Central memory CD8-positive, alpha-beta T cell (primary cell): Measurements from ENCODE around the gene DPYSL4.

Experiments used
- ATAC-seq: fragments of 150-1000 bp; cut with Tn5 transposase; replicated peaks from 2 replicates; pipeline ENCODE4 v1.10.0; 2022; ENCODE audit warnings: mild to moderate bottlenecking, moderate FRiP score, moderate number of reproducible peaks; ENCODE audit not compliant: poor library complexity, severe bottlenecking; ENCODE audit errors: extremely low read depth
- DNase-seq, 2 donors: peaks; one replicate each; pipeline ENCODE4 v3.0.0; 2021; ENCODE audit warnings: low spot score in 2 of 2
- H3K27ac Mint-ChIP-seq: one replicate; pipeline ENCODE4 v1.8.0; 2022; ENCODE audit warnings: low read depth, mild to moderate bottlenecking, moderate library complexity, mixed read lengths
- H3K27me3 Mint-ChIP-seq: one replicate; pipeline ENCODE4 v1.8.0; 2022; ENCODE audit warnings: mixed read lengths
- H3K36me3 Mint-ChIP-seq: one replicate; pipeline ENCODE4 v1.8.0; 2022; ENCODE audit warnings: mild to moderate bottlenecking, moderate library complexity, mixed read lengths; ENCODE audit not compliant: insufficient read depth
- H3K4me1 Mint-ChIP-seq: one replicate; pipeline ENCODE4 v1.8.0; 2022; ENCODE audit warnings: mixed read lengths
- H3K4me3 Mint-ChIP-seq: one replicate; pipeline ENCODE4 v1.8.0; 2022; ENCODE audit warnings: mild to moderate bottlenecking, moderate library complexity, mixed read lengths
- H3K9me3 Mint-ChIP-seq: one replicate; pipeline ENCODE4 v1.8.0; 2022; ENCODE audit warnings: mixed read lengths

DPYSL4 gene

GRCh38 chr10:132162590-132163277, 24.0 kb upstream of the DPYSL4 start:
- Mint-ChIP-seq H3K4me3 (peak overlapping the region; percentile 71), H3K27ac (peak overlapping the region; percentile 98), H3K36me3 (peaks cover 22% of the 10 kb centered on the region), H3K27me3 (peaks cover 11% of the 10 kb centered on the region), H3K9me3 (no peaks in the 10 kb centered on the region), H3K4me1 (peaks cover 16% of the 10 kb centered on the region)
- DNase-seq = no peak
- ATAC-seq = no peak

- H3K27me3 Mint-ChIP-seq = peaks cover 11% of the 10 kb centered on the region
- H3K4me3 Mint-ChIP-seq = peak overlapping the region; percentile 40
- peaks cover 16% of the 10 kb centered on the region for H3K4me1 Mint-ChIP-seq
- H3K27ac Mint-ChIP-seq = peak overlapping the region; percentile 35
- DNase-seq (no peak), ATAC-seq (no peak)
- H3K36me3 Mint-ChIP-seq = peaks cover 18% of the 10 kb centered on the region
- no peaks in the 10 kb centered on the region for H3K9me3 Mint-ChIP-seq
Measured at GRCh38 chr10:132163278-132163765, 23.4 kb upstream of the DPYSL4 start.

DNA sequence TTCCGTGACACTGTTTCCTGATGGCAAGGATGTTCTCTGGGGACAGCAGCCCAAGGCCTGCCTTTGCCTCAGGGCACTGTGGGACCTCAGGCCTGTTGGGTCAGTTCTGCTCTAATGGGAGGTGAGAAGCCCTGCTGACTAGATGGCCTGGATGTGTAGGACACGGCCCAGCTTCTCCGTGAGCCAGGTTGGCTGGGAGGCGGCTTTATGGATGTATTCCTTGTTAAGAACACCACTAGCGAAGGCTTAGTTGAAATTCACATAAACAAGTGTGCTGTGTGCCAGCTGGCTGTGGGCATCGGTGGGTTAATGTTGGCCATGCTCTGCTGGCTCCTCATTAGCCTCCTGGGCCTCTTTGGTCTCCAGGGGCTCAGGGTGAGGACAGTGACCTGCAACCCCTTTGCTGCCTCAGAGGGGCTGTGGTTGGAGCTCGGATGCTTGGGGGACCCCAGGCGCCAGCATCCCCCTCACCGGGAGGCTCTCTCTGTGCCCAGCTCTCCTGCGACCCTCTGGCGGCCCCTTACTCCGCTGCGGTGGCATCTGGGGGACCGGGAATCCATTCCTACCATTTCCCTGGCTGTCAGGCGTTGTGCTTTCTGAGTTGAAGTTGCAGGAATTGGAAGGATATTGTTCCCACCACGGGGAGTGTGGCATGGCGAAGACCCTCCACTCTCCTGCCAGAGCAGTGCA, 22.8 kb upstream of the DPYSL4 start:
- H3K9me3 Mint-ChIP-seq = no peaks in the 10 kb centered on the region
- peaks cover 11% of the 10 kb centered on the region for H3K27me3 Mint-ChIP-seq
- no peak for DNase-seq
- peaks cover 16% of the 10 kb centered on the region for H3K36me3 Mint-ChIP-seq
- no peak for ATAC-seq
- peaks cover 16% of the 10 kb centered on the region for H3K4me1 Mint-ChIP-seq
- peak overlapping the region; percentile 40 for H3K4me3 Mint-ChIP-seq
- no peak overlapping the region for H3K27ac Mint-ChIP-seq

GRCh38 chr10:132164761-132165278, 21.9 kb upstream of the DPYSL4 start:
- Mint-ChIP-seq H3K4me1 (peaks cover 16% of the 10 kb centered on the region), H3K4me3 (no peak overlapping the region), H3K9me3 (no peaks in the 10 kb centered on the region), H3K36me3 (peaks cover 9% of the 10 kb centered on the region), H3K27ac (no peak overlapping the region), H3K27me3 (peaks cover 11% of the 10 kb centered on the region)
- no peak for ATAC-seq
- no peak for DNase-seq

DNA sequence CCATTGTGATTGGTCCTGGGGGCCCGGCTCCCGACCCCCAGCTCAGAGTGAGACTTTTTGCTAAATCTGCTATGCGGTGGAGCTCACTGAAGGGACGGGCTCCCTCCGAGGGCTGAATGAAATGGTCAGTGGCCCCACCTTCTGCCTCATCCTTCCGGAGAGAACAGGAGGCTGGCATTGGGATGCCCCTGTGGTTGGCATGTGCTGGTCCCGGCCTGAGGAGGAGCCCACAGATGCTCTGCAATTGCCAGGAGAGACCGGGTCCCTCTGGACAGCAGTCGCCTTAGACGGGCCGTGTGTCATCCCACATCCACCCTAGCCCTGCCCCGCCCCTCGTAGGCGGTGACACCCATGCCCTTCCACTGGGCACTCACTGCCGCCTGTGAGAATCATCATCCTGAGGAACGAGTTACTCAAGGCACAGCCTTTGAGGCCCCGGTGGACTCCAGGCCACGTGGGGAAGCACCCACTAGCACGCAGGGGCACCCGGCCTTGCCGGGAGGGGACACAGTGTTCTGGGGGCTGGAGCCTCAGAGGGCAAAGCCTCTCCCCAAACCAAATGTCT, 21.2 kb upstream of the DPYSL4 start:
- no peak for DNase-seq
- Mint-ChIP-seq H3K27ac (no peak overlapping the region), H3K9me3 (no peaks in the 10 kb centered on the region), H3K27me3 (peaks cover 11% of the 10 kb centered on the region), H3K4me3 (no peak overlapping the region), H3K4me1 (peaks cover 16% of the 10 kb centered on the region), H3K36me3 (peaks cover 7% of the 10 kb centered on the region)
- ATAC-seq = no peak

DNA sequence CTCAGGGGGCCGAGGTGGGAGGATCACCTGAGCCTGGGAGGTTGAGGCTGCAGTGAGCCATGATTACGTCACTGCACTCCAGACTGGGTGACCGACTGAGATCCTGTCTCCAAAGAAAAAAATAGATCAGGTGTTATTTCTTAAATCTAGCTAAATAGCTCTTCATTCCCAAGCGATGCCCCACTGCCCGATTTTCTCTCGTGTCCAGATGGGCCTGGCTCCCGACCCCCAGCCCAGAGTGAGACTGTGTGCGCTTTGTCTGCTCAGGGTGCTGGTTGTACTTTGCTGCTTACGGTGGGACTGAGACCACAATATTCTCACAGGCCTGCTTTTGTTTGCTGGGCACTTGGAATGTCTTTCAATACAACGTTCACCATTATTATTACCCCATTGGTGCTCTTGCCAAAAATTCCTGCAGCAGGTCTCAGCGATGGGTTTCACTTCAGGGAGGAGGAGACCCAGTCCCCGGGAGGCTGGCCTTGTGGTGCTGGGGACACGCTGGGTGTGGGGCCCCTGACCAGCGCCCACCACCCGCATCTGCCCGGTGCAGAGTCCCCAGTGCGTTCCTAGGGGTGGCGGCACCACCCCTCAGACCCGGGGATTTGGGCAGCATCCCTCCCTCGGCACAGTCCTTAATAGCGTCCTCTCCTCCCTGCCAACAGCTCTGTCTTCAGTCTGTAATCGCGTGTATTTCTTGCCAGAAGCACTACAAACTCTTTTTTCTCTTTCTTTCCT, 20.4 kb upstream of the DPYSL4 start:
- peaks cover 16% of the 10 kb centered on the region for H3K4me1 Mint-ChIP-seq
- ATAC-seq (no peak), DNase-seq (no peak)
- no peak overlapping the region for H3K4me3 Mint-ChIP-seq
- peaks cover 11% of the 10 kb centered on the region for H3K27me3 Mint-ChIP-seq
- no peak overlapping the region for H3K27ac Mint-ChIP-seq
- H3K9me3 Mint-ChIP-seq = no peaks in the 10 kb centered on the region
- peaks cover 5% of the 10 kb centered on the region for H3K36me3 Mint-ChIP-seq

GRCh38 chr10:132167041-132167674, 19.6 kb upstream of the DPYSL4 start:
- Mint-ChIP-seq H3K4me1 (peaks cover 10% of the 10 kb centered on the region), H3K4me3 (no peak overlapping the region), H3K27me3 (peaks cover 11% of the 10 kb centered on the region), H3K9me3 (no peaks in the 10 kb centered on the region), H3K36me3 (peaks cover 2% of the 10 kb centered on the region), H3K27ac (no peak overlapping the region)
- no peak for ATAC-seq
- no peak for DNase-seq

DNA sequence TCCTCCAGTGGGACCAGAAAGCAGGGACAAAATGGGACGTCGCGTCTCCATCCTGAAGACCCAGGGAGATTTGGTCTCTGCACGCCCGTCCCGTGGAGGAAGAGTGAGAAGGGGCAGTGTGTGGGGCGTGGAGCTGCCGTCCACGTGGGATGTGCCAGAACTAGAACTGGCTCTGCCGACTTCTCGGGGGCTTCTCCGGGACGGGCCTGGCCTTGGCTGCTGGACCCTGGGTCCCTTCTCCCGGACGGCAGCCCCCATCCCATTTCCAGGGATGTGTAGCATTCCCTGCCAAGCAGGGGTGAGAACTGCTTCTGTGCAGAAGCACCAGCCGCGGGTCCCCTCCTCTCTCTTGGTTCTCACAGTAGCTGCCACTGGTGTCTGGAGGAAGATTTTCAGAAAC, 18.8 kb upstream of the DPYSL4 start:
- Mint-ChIP-seq H3K27ac (no peak overlapping the region), H3K4me3 (no peak overlapping the region), H3K9me3 (no peaks in the 10 kb centered on the region), H3K4me1 (peaks cover 5% of the 10 kb centered on the region), H3K27me3 (peaks cover 11% of the 10 kb centered on the region), H3K36me3 (no peaks in the 10 kb centered on the region)
- DNase-seq (no peak), ATAC-seq (no peak)

DNA sequence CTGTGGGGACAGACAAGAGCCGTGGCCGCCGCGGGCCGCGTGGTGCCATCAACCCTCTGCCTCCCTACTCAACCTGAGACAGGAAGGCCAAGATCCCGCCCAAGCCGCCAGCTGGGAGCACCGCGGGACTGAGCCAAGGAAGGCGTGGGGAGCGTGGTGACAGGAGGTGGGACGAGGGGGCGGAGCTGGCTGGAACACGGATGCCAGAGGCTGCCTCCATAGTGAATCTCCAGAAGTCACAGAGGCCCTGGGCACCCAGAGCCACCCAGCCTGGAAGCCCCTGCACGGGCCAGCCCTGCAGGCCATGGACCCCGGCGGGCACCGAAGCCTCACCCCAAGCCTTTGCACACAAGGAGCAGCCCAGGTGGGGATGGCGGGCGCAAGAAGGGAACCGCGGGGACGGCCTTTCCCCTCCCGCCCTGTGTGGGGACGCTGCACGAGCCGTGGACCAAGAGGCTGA, 18.1 kb upstream of the DPYSL4 start:
- peaks cover 11% of the 10 kb centered on the region for H3K27me3 Mint-ChIP-seq
- no peak for DNase-seq

DNA sequence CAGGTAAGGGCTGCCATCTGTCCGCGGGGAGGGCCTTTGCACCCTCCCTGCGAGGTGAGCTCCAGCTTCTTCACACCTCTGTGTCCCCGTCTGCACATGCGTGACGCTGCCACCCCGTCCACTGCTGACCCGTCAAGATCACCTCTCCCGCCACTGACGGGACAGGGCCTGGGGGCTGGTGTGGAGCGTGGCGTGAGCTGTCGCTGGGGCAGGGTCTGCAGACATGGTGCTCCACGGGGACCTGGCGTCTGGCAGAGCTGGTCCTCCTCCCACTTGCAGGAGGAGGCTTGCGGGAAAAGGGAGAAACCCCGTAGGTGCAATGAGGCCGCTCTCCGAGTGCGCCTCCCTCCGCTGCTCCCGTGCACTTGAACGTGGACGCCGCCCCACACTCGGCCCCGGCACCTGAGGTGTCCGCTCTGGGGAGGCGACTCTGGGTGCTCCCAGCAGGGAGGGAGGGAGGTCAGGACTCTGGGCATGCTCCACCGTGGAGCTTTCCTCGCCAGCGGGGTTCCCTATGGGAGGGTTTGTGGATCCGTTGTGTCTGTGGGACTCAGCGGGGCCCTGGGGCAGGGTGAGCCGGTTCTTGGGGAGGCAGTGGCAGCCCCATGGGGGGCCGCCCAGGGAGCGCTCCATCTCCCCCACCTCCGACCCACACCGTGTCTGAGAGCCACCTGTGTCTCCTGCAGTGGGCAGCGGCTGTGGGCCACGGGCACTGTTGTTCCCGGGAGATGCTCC, 17.6 kb upstream of the DPYSL4 start:
- H3K9me3 Mint-ChIP-seq = peaks cover 7% of the 10 kb centered on the region
- peaks cover 11% of the 10 kb centered on the region for H3K27me3 Mint-ChIP-seq
- H3K4me3 Mint-ChIP-seq = no peak overlapping the region
- peaks cover 8% of the 10 kb centered on the region for H3K4me1 Mint-ChIP-seq
- ATAC-seq (no peak), DNase-seq (no peak)
- H3K36me3 Mint-ChIP-seq = peaks cover 2% of the 10 kb centered on the region
- H3K27ac Mint-ChIP-seq = no peak overlapping the region

More for the DNA sequence above, 18.1 kb upstream of the DPYSL4 start:
- H3K4me1 Mint-ChIP-seq = peaks cover 7% of the 10 kb centered on the region
- no peak overlapping the region for H3K4me3 Mint-ChIP-seq
- no peak for ATAC-seq
- H3K36me3 Mint-ChIP-seq = peaks cover 2% of the 10 kb centered on the region
- peaks cover 6% of the 10 kb centered on the region for H3K9me3 Mint-ChIP-seq
- no peak overlapping the region for H3K27ac Mint-ChIP-seq

GRCh38 chr10:132169766-132170560, 16.8 kb upstream of the DPYSL4 start:
- H3K27me3 Mint-ChIP-seq = peaks cover 11% of the 10 kb centered on the region
- H3K36me3 Mint-ChIP-seq = peaks cover 2% of the 10 kb centered on the region
- peaks cover 7% of the 10 kb centered on the region for H3K9me3 Mint-ChIP-seq
- H3K4me1 Mint-ChIP-seq = peaks cover 8% of the 10 kb centered on the region
- no peak overlapping the region for H3K27ac Mint-ChIP-seq
- DNase-seq (no peak), ATAC-seq (no peak)
- H3K4me3 Mint-ChIP-seq = no peak overlapping the region
